Immature natural killer cell (primary cell): Measurements from ENCODE around the gene SCGB1A1. TPM values are rescaled to one million over a fixed set of nuclear protein-coding genes. Genes with fewer than 3 reads are reported as not detected.

Experiments
- DNase-seq, 3 donors: peaks; one replicate each; pipeline ENCODE4 v3.0.0; 2022; ENCODE audit warnings: mixed read lengths in 1 of 3
- H3K27ac Mint-ChIP-seq, 6 donors: one replicate each; pipeline ENCODE4 v1.8.0; 2020; ENCODE audit warnings: mixed read lengths in 6 of 6, mild to moderate bottlenecking in 5 of 6, inconsistent platforms in 4 of 6, moderate library complexity in 3 of 6
- H3K27me3 Mint-ChIP-seq, 3 donors: one replicate each; pipeline ENCODE4 v1.8.0; 2020 to 2021; ENCODE audit warnings: low read depth in 3 of 3, mild to moderate bottlenecking in 3 of 3, mixed read lengths in 3 of 3, moderate library complexity in 3 of 3, inconsistent platforms in 1 of 3
- H3K36me3 Mint-ChIP-seq, 3 donors: one replicate each; pipeline ENCODE4 v1.8.0; 2020; ENCODE audit warnings: mixed read lengths in 3 of 3, inconsistent platforms in 2 of 3, mild to moderate bottlenecking in 2 of 3
- H3K4me1 Mint-ChIP-seq, 2 donors: one replicate each; pipeline ENCODE4 v1.8.0; 2020; ENCODE audit warnings: inconsistent platforms in 2 of 2, mild to moderate bottlenecking in 2 of 2, mixed read lengths in 2 of 2, moderate library complexity in 1 of 2
- H3K4me3 Mint-ChIP-seq, 5 donors: one replicate each; pipeline ENCODE4 v1.8.0; 2020; ENCODE audit warnings: mild to moderate bottlenecking in 5 of 5, mixed read lengths in 5 of 5, inconsistent platforms in 3 of 5, moderate library complexity in 3 of 5
- H3K9me3 Mint-ChIP-seq, 6 donors: one replicate each; pipeline ENCODE4 v1.8.0; 2020; ENCODE audit warnings: mild to moderate bottlenecking in 6 of 6, mixed read lengths in 6 of 6, inconsistent platforms in 4 of 6, moderate library complexity in 3 of 6
- polyA plus RNA-seq, 3 donors: library from polyadenylated mRNA; unstranded; fragments of 300-500 nt; fragmentation: Illumina TruSeq; gene quantifications; one replicate each; pipeline ENCODE4 v1.2.3, GENCODE V29; 2021

SCGB1A1 gene
- polyA plus RNA-seq, 3 donors from 2014 or later = not detected

- Mint-ChIP-seq H3K36me3 (no peaks in the 10 kb centered on the region), H3K4me1 (peaks cover 8 to 22% of the 10 kb centered on the region in 2 donors), H3K27ac (no peak overlapping the region), H3K27me3 (peaks cover 0 to 5% (median 3%) of the 10 kb centered on the region in 3 donors), H3K4me3 (no peak overlapping the region), H3K9me3 (no peaks in the 10 kb centered on the region)
- DNase-seq = no peak
Observed at GRCh38 chr11:62391642-62392425, 27.0 kb upstream of the SCGB1A1 start.

GRCh38 chr11:62392506-62392905 is 26.3 kb upstream of the SCGB1A1 start:
- peaks cover 0 to 5% (median 3%) of the 10 kb centered on the region in 3 donors for H3K27me3 Mint-ChIP-seq
- no peaks in the 10 kb centered on the region for H3K36me3 Mint-ChIP-seq
- H3K9me3 Mint-ChIP-seq = no peaks in the 10 kb centered on the region
- H3K4me3 Mint-ChIP-seq = no peak overlapping the region
- no peak for DNase-seq
- H3K27ac Mint-ChIP-seq = peak overlapping the region in 1 of 6 donors; percentile 58
- H3K4me1 Mint-ChIP-seq = peaks cover 6 to 18% of the 10 kb centered on the region in 2 donors

GRCh38 chr11:62393061-62393611 is 25.7 kb upstream of the SCGB1A1 start:
- Mint-ChIP-seq H3K9me3 (no peaks in the 10 kb centered on the region), H3K27me3 (peaks cover 0 to 5% (median 1%) of the 10 kb centered on the region in 3 donors), H3K4me3 (no peak overlapping the region), H3K27ac (peak overlapping the region in 2 of 6 donors; percentile 17 to 18), H3K36me3 (no peaks in the 10 kb centered on the region), H3K4me1 (peaks cover 2 to 20% of the 10 kb centered on the region in 2 donors)
- no peak for DNase-seq

GRCh38 chr11:62393735-62394134 is 25.1 kb upstream of the SCGB1A1 start:
- peaks cover 5 to 26% of the 10 kb centered on the region in 2 donors for H3K4me1 Mint-ChIP-seq
- H3K9me3 Mint-ChIP-seq = no peaks in the 10 kb centered on the region
- DNase-seq = no peak
- H3K27ac Mint-ChIP-seq = no peak overlapping the region
- H3K36me3 Mint-ChIP-seq = no peaks in the 10 kb centered on the region
- H3K4me3 Mint-ChIP-seq = no peak overlapping the region
- H3K27me3 Mint-ChIP-seq = peaks cover 0 to 7% (median 1%) of the 10 kb centered on the region in 3 donors

GRCh38 chr11:62394825-62395538 is 23.9 kb upstream of the SCGB1A1 start:
- DNase-seq = peak; percentile 50 to 58 (median 58)
- no peaks in the 10 kb centered on the region for H3K36me3 Mint-ChIP-seq
- H3K4me1 Mint-ChIP-seq = peaks cover 5 to 36% of the 10 kb centered on the region in 2 donors
- peak overlapping the region in 1 of 6 donors; percentile 71 for H3K27ac Mint-ChIP-seq
- H3K4me3 Mint-ChIP-seq = no peak overlapping the region
- peaks cover 0 to 5% (median 1%) of the 10 kb centered on the region in 3 donors for H3K27me3 Mint-ChIP-seq
- H3K9me3 Mint-ChIP-seq = no peaks in the 10 kb centered on the region

- Mint-ChIP-seq H3K9me3 (no peaks in the 10 kb centered on the region), H3K27me3 (peaks cover 0 to 2% (median 1%) of the 10 kb centered on the region in 3 donors), H3K4me3 (no peak overlapping the region), H3K4me1 (peaks cover 5 to 37% of the 10 kb centered on the region in 2 donors), H3K27ac (no peak overlapping the region), H3K36me3 (no peaks in the 10 kb centered on the region)
- no peak for DNase-seq
Observed at GRCh38 chr11:62395885-62396551, 22.8 kb upstream of the SCGB1A1 start.

- H3K36me3 Mint-ChIP-seq = no peaks in the 10 kb centered on the region
- H3K4me1 Mint-ChIP-seq = peaks cover 19 to 56% of the 10 kb centered on the region in 2 donors
- H3K4me3 Mint-ChIP-seq = peak overlapping the region in 1 of 5 donors; percentile 11
- H3K9me3 Mint-ChIP-seq = no peaks in the 10 kb centered on the region
- H3K27ac Mint-ChIP-seq = peak overlapping the region in 1 of 6 donors; percentile 68
- no peak for DNase-seq
- H3K27me3 Mint-ChIP-seq = peaks cover 0 to 2% (median 2%) of the 10 kb centered on the region in 3 donors
Observed at GRCh38 chr11:62398011-62398994, 20.5 kb upstream of the SCGB1A1 start.

- DNase-seq = no peak
- Mint-ChIP-seq H3K36me3 (no peaks in the 10 kb centered on the region), H3K4me3 (peak overlapping the region in 1 of 5 donors; percentile 44), H3K9me3 (no peaks in the 10 kb centered on the region), H3K27ac (peak overlapping the region in 2 of 6 donors; percentile 27 to 59), H3K27me3 (peaks cover 0 to 4% (median 2%) of the 10 kb centered on the region in 3 donors), H3K4me1 (peaks cover 19 to 56% of the 10 kb centered on the region in 2 donors)
Observed at GRCh38 chr11:62399172-62399877, 19.5 kb upstream of the SCGB1A1 start.

GRCh38 chr11:62399878-62400266 is 19.0 kb upstream of the SCGB1A1 start:
- DNase-seq = no peak
- Mint-ChIP-seq H3K27ac (peak overlapping the region in 1 of 6 donors; percentile 21), H3K27me3 (peaks cover 0 to 4% (median 2%) of the 10 kb centered on the region in 3 donors), H3K9me3 (no peaks in the 10 kb centered on the region), H3K4me3 (no peak overlapping the region), H3K36me3 (no peaks in the 10 kb centered on the region), H3K4me1 (peaks cover 19 to 51% of the 10 kb centered on the region in 2 donors)

- DNase-seq = no peak
- Mint-ChIP-seq H3K27ac (no peak overlapping the region), H3K36me3 (no peaks in the 10 kb centered on the region), H3K9me3 (no peaks in the 10 kb centered on the region), H3K4me1 (peaks cover 19 to 48% of the 10 kb centered on the region in 2 donors), H3K27me3 (peaks cover 0 to 6% (median 2%) of the 10 kb centered on the region in 3 donors), H3K4me3 (no peak overlapping the region)
Observed at GRCh38 chr11:62400281-62400680, 18.6 kb upstream of the SCGB1A1 start.

- peaks cover 0 to 6% (median 2%) of the 10 kb centered on the region in 3 donors for H3K27me3 Mint-ChIP-seq
- DNase-seq = no peak
- H3K4me3 Mint-ChIP-seq = no peak overlapping the region
- H3K27ac Mint-ChIP-seq = peak overlapping the region in 2 of 6 donors; percentile 29 to 56
- peaks cover 19 to 48% of the 10 kb centered on the region in 2 donors for H3K4me1 Mint-ChIP-seq
- no peaks in the 10 kb centered on the region for H3K36me3 Mint-ChIP-seq
- H3K9me3 Mint-ChIP-seq = no peaks in the 10 kb centered on the region
Observed at GRCh38 chr11:62400760-62401159, 18.1 kb upstream of the SCGB1A1 start.

- DNase-seq = no peak
- Mint-ChIP-seq H3K27me3 (peaks cover 0 to 6% (median 2%) of the 10 kb centered on the region in 3 donors), H3K4me3 (peak overlapping the region; percentile 63 to 84 (median 73)), H3K4me1 (peaks cover 19 to 48% of the 10 kb centered on the region in 2 donors), H3K9me3 (no peaks in the 10 kb centered on the region), H3K36me3 (no peaks in the 10 kb centered on the region), H3K27ac (peak overlapping the region in 5 of 6 donors; percentile 5 to 85 (median 60))
Observed at GRCh38 chr11:62401356-62401755, 17.5 kb upstream of the SCGB1A1 start.
